NCI-H128 (cell line): ENCODE results near the gene DPH7.
"Not testable (repeated sequence)": the region's sequence is repeated elsewhere in the genome, so short reads cannot be mapped to it uniquely, and the experiment has no call there.

ENCODE experiments used
- DNase-seq: peaks from one replicate; lab custom pipeline; 2025; ENCODE audit not compliant: unreplicated experiment; lab: John Stamatoyannopoulos, UW

The DPH7 gene

DNA sequence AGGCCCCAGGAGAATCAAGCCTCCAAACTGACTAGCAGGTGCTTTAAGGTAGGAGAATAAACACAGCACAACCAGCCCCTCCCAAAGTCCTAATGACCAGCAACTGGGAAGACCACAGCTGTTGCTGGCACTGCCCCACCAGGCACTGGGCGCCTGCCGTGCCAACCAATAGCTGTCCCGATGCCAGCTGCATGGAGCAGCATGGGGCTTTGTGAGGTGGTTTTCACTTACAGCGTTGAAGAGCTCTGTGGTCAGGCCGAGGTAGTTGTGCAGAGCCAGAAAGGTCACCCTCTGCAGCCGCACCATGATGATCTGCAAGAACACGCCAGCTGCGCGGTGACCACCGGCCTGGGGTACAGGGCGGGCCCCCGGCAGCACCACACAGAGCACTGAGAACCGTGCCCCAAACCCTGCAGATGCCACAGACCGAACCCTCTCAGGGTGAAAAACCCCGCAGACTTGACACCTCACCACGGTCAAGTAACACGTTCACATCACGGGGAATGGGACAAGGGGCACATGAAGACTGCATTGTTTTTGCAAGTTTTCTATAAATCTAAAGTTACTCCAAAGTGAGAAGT, 57.2 kb downstream of the DPH7 start:
- DNase-seq, result no peak

DNA sequence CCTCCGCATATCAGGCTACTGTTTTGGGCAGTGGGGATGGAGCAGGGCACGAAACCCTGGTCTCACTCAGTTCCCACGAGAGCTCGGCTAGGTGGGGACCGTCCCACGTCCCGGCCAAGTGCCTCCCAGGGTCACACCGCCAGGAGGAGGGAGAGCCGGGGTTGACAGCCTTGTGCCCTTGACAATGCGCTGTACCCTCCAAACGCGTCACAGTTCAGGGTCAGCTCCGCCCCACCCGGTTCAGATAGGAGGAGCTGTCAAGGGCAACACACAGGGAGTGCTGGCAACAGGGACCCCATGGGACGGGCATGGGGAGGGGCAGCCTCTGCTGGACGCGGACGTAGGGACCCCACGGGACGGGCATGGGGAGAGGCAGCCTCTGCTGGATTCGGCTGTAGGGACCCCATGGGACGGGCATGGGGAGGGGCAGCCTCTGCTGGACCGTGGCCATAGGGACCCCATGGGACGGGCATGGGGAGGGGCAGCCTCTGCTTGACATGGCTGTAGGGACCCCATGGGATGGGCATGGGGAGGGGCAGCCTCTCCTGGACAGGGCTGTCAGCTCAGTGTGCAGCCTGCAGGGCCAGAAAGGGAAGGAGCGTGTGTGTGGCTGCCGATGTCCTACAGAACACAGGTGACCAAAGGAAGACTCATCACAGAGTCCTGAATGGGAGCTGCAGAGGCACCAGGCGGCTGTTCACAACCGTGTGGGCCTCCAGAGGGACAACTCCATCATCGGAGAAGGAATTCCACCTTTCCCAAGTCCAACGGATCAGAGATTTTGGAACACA, 57.9 kb downstream of the DPH7 start:
- DNase-seq, result no peak

DNA sequence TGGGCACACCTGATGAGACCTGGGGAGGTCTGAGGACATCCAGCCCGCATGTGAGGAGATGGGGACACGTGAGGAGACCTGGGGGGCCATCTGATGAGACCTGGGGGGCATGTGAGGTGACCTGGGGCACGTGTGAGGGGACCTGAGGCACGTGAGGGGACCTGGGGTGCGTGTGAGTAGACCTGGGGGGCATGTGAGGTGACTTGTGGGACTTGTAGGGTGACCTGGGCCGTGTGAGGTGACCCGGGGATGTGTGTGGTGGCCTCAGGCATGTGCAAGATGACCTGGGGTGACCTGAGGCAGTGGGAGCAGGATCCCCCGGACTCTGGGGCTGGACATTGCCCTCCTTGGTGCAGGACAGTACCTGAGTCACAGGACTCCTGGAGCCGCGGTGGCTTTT, 59.2 kb downstream of the DPH7 start:
- DNase-seq, result no peak

DNA sequence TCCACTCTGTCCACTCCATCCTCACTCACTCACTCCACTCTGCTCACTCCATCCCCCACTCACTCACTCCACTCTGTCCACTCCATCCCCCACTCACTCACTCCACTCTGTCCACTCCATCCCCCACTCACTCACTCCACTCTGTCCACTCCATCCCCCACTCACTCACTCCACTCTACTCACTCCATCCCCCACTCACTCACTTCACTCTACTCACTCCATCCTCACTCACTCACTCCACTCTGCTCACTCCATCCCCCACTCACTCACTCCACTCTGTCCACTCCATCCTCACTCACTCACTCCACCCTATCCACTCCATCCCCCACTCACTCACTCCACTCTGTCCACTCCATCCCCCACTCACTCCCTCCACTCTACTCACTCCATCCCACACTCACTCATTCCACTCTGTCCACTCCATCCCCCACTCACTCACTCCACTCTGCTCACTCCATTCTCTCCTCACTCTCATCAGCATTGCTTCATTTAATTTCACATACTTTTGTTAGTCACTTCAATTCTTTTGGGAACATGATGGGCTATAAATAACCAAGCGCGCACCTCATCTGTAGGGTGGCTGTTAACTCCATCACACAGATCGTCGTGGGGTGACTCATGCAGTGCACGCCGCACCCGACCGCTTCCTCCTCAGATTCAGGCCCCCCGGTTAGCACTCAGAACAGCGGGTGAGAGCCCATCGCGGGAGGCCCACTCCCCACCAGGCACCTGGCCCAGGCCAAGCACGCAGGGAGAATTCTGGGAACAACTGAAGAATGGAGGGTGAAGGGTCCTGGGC, 59.9 kb downstream of the DPH7 start:
- not testable (repeated sequence) for DNase-seq

DNA sequence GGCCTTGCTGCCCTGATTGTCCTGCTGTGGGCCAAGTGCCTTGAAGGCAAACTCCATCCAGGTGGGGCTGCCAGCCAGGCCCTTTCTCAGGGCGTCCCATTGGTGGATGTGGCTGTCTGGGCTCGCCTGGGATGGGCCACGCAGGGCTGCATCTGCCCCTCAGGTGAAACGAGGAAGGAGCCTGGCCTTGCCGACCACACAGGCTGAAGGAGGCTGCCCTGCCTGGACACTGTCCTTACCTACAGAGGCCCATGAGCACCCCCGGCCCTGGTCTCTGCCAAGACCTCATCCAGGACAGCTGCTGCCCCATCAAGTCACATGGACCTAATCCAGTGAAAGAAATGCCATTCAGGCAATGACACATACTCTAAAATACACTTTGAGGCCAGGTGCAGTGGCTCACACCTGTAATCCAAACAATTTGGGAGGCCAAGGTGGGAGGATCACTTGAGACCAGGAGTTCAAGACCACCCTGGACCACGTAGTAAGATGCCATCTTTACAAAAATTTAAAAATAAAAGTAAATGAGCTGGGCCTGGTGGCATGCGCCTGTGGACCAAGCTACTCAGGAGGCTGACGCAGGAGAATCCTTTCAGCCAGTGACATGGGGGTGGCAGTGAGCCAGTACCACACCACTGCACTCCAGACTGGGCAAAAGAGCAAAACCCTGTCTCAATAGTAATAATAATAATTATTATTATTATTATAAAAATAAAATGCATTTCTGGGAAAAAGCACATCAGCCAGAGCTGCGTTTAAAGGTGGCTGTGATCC, 62.4 kb downstream of the DPH7 start:
- DNase-seq, result no peak

DNA sequence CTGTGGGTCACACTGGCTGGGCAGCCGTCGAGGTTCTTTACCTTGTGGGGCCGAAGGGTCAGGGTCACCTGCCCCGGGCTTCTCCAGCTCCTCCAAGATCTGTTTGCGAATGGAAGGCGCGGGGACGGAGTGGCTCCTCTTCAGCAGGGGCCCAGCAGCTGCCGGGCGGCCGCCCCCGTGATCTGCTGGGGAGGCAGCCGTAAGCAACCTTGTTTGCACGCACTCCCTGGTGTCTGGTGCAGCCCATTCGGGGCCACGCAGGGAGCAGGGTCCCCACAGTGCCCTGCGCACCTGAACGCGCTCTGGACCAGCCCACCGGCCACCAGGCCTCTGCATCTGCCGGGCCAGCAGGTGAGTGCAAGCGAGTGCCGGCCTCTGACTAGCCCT, 63.4 kb downstream of the DPH7 start:
- no peak for DNase-seq

DNA sequence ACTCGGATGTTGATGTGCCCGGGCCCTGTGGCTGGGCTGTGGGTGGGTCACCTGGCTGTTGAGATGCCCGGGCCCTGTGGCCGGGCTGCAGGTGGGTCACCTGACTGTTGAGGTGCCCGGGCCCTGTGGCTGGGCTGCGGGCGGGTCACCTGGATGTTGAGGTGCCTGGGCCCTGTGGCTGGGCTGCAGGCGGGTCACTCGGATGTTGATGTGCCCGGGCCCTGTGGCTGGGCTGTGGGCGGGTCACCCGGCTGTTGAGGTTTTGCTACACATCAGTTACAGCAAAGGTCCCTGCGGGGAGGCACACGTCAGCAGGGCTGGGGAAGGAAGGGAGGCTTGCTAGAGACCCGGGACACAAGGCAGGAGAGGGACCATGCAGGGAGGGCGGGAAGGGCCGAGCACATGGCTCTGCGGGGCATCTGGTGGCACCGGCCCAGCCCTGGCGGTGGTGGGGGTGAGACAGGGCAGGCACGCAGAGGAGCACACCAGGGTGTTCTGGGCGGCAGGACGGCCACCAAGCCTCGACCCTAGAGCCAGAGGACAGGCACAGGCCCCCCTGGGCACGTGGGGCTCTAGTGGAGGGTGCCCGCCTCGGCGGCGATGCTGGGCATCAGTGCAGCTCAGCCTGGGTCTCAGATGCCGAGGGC, 63.9 kb downstream of the DPH7 start:
- no peak for DNase-seq

DNA sequence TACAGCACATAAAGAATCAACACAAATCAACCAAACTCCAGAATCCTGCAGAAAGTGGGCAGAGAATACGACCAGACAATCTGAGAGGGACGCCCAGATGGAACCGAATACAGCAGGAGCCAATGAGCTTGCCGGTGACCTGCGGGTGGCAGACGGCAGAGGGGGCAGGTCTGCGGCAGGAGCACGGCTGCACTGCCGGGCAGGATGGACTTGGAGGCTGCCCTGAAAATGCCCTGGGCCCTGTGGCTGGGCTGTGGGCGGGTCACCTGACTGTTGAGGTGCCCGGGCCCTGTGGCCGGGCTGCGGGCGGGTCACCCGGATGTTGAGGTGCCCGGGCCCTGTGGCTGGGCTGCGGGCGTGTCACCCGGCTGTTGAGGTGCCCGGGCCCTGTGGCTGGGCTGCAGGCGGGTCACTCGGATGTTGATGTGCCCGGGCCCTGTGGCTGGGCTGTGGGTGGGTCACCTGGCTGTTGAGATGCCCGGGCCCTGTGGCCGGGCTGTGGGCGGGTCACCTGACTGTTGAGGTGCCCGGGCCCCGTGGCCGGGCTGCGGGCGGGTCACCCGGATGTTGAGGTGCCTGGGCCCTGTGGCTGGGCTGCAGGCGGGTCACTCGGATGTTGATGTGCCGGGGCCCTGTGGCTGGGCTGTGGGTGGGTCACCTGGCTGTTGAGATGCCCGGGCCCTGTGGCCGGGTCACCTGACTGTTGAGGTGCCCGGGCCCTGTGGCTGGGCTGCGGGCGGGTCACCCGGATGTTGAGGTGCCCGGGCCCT, 64.7 kb downstream of the DPH7 start:
- not testable (repeated sequence) for DNase-seq

DNA sequence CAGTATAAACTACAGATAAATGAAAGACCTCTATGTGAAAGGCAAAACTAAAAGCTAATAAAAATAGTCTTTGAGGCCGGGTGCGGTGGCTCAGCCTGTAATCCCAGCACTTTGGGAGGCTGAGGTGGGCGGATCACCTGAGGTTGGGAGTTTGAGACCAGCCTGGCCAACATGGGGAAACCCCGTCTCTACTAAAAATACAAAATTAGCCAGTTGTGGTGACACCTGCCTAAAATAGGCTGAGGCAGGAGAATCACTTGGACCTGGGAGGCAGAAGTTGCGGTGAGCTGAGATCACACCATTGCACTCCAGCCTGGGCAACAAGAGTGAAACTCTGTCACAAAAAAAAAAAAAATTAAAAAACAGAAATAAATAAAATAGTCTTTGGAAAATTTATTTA, 65.6 kb downstream of the DPH7 start:
- DNase-seq, result not testable (repeated sequence)

DNA sequence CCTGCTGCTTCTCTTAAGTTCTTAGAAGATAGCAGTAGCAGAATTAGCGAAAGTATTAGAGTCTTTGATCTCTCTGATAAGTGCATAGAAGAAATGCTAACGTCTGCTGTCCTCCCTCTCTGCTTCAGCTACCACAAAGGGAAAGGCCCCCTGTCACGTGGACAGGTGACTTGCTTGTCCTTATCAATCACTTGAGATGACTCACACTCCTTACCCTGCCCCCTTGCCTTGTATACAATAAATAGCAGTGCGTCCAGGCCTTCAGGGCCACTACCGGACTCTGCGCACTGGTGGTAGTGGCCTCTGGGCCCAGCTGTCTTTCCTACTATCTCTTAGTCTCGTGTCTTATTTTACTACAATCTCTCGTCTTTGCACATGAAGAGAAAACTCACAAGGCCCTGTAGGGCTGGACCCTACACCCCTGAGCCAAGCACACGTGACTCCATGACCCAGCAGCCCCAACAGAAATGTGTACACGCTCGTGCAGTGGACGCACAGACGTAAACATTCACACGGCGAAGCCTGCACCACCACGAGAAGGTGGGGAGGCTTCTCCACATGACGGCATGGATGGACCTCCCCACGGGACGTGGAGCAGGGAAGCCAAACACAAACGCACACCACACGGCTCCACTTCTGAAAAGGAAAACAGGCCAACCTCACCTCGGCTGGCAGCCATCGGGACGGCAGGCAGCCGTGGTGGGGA, 66.8 kb downstream of the DPH7 start:
- DNase-seq, result no peak

DNA sequence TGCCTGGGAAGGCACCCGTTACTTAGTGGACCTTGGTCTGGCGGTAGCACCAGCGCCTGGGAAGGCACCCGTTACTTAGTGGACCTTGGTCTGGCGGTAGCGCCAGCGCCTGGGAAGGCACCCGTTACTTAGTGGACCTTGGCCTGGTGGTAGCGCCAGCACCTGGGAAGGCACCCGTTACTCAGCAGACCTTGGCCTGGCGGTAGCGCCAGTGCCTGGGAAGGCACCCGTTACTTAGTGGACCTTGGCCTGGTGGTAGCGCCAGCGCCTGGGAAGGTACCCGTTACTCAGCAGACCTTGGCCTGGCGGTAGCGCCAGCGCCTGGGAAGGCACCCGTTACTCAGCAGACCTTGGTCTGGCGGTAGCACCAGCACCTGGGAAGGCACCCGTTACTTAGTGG, 67.6 kb downstream of the DPH7 start:
- DNase-seq, result not testable (repeated sequence)

DNA sequence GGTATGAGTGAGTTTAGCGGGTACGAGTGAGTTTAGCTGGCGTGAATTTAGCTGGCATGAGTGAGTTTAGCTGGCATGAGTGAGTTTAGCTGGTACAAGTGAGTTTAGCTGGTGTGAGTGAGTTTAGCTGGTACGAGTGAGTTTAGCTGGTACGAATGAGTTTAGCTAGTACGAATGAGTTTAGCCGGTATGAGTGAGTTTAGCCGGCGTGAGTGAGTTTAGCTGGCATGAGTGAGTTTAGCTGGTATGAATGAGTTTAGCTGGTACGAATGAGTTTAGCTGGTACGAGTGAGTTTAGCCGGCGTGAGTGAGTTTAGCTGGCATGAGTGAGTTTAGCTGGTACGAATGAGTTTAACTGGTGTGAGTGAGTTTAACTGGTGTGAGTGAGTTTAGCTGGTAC, 69.5 kb downstream of the DPH7 start:
- DNase-seq, result no peak

DNA sequence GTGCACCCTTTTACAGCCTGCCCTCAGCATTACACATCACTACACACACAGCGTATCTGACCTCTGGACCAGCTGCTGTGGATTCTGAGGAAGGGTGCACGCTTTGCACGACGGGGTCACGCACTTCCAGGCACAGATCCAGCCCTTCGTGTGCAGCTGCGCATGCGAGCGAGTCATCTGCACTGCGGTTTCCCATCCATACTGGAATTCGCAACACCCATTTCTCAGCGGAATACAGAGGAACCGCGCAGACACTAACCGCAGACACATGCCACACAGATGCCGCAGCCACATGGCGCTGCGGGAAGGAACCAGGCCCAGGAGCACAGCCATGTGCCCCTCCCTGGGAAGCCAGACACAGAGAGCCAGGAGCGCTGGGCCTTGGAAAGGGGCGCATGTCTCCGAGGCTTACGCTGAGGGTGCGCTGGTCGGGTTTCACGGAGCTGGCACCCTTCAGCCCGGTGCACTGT, 72.0 kb downstream of the DPH7 start:
- DNase-seq, result no peak

DNA sequence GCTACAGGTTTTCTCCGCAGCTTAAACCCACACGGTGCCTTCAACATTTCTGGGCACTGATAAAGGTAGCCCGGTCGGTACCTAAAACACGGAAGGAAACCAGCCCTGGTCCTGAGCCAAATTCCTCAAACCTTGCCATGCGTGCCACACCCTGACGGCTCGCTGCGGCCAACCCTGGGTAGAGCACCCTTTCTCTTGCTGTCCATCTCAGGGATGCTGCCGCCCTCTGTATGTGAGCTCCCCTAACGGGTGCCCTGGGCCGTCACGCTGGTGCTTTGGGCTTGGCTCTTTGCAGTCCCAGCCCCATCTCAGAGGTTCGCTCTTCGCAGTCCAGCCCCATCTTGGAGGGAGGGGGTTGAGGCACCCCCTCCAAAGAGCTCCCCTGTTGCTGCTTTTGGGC, 72.5 kb downstream of the DPH7 start:
- DNase-seq, result no peak

DNA sequence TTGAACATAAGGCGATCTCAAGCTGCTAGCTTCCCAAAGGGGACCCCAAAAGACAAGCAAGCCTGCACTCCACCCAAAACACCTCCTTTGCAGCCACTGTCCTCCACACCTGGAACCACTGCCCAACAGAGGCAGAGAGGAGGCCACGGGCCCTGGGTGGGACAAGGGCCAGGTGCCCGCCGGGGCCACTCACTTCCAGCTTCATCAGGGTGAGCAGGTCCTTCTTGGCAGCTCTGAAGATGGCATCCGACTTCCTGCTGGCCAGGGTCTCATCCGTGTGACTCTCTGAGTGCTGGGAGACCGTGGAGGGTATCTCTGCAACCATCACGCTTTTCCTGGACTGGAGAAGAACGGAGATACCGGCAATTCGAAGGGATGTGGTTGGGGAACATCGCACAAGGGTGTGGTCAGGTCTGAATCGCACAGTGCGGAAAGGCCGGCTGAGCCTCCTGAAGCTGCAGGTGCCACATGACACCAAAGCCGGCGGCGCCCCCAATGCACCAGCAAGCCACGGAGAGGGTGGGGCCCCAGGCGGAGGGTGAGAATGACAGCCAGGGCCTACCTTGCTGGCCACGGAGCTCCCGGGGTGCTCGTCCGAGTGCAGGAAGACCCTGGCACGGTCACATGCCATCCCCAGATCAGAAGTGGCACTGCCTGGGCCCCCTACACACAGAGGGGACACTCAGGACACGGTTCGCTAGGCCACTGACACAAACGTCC, 73.1 kb downstream of the DPH7 start:
- DNase-seq, result no peak
